H9 (cell line): Measurements from ENCODE around the gene ROBO2. TPM values are rescaled to one million over a fixed set of nuclear protein-coding genes. Genes with fewer than 3 reads are reported as not detected.

Experiments used
- DNase-seq: peaks from one replicate; pipeline ENCODE4 v3.0.0-alpha.2; 2017
- H2AFZ ChIP-seq: one replicate; pipeline ENCODE4 v1.6.1; 2013; ENCODE audit warnings: mild to moderate bottlenecking, low read length, control low read depth, moderate library complexity
- H2AK5ac ChIP-seq: 2 replicates; pipeline ENCODE4 v1.6.1; 2013; ENCODE audit warnings: low read length, control low read depth, mixed read lengths; ENCODE audit not compliant: insufficient read length
- H2BK120ac ChIP-seq: one replicate; pipeline ENCODE4 v1.6.1; 2013; ENCODE audit warnings: low read depth, mild to moderate bottlenecking, low read length, control low read depth, inconsistent platforms; ENCODE audit not compliant: poor library complexity, severe bottlenecking
- H2BK12ac ChIP-seq: 2 replicates; pipeline ENCODE4 v1.6.1; 2013; ENCODE audit warnings: low read length, control low read depth, mixed read lengths, low read depth; ENCODE audit not compliant: insufficient read length
- H2BK15ac ChIP-seq: 2 replicates; pipeline ENCODE4 v1.6.1; 2013; ENCODE audit warnings: low read depth, low read length, control low read depth
- H2BK20ac ChIP-seq: one replicate; pipeline ENCODE4 v1.6.1; 2013; ENCODE audit warnings: low read depth, mild to moderate bottlenecking, low read length, control low read depth, inconsistent platforms; ENCODE audit not compliant: poor library complexity, severe bottlenecking
- H2BK5ac ChIP-seq: 2 replicates; pipeline ENCODE4 v1.6.1; 2013; ENCODE audit warnings: low read length, control low read depth, mixed read lengths; ENCODE audit not compliant: insufficient read length
- H3K14ac ChIP-seq: 2 replicates; pipeline ENCODE4 v1.6.1; 2013; ENCODE audit warnings: low read length, control low read depth; ENCODE audit not compliant: insufficient read depth
- H3K18ac ChIP-seq: 2 replicates; pipeline ENCODE4 v1.6.1; 2013; ENCODE audit warnings: low read depth, mild to moderate bottlenecking, mixed read lengths, low read length, control low read depth; ENCODE audit not compliant: insufficient read length
- H3K23ac ChIP-seq: 2 replicates; pipeline ENCODE4 v1.6.1; 2013; ENCODE audit warnings: low read length, control low read depth, mixed read lengths, low read depth; ENCODE audit not compliant: insufficient read length
- H3K23me2 ChIP-seq: 2 replicates; pipeline ENCODE4 v1.6.1; 2013; ENCODE audit warnings: low read depth, mild to moderate bottlenecking, mixed read lengths, low read length, control low read depth; ENCODE audit not compliant: insufficient read length, poor library complexity, severe bottlenecking
- H3K27ac ChIP-seq: 2 replicates; pipeline ENCODE4 v1.5.1; 2013; ENCODE audit warnings: low read length, control low read depth, mixed read lengths, low read depth; ENCODE audit not compliant: insufficient read length
- H3K27me3 ChIP-seq: 2 replicates; pipeline ENCODE4 v1.6.1; 2013; ENCODE audit warnings: low read length, control low read depth, inconsistent platforms; ENCODE audit not compliant: insufficient read depth
- H3K4ac ChIP-seq: 2 replicates; pipeline ENCODE4 v1.6.1; 2013; ENCODE audit warnings: low read depth, mild to moderate bottlenecking, control low read depth, inconsistent platforms, low read length, moderate library complexity
- H3K4me1 ChIP-seq: 2 replicates; pipeline ENCODE4 v1.6.1; 2013; ENCODE audit warnings: low read length, control low read depth, inconsistent platforms; ENCODE audit not compliant: insufficient read depth
- H3K4me2 ChIP-seq: 2 replicates; pipeline ENCODE4 v1.6.1; 2013; ENCODE audit warnings: low read length, control low read depth, mixed read lengths; ENCODE audit not compliant: insufficient read length, insufficient read depth
- H3K56ac ChIP-seq: 2 replicates; pipeline ENCODE4 v1.6.1; 2013; ENCODE audit warnings: low read depth, mild to moderate bottlenecking, mixed read lengths, low read length, control low read depth; ENCODE audit not compliant: insufficient read length
- H3K79me1 ChIP-seq: 2 replicates; pipeline ENCODE4 v1.6.1; 2013; ENCODE audit warnings: low read depth, mild to moderate bottlenecking, moderate library complexity, low read length, control low read depth, inconsistent platforms; ENCODE audit not compliant: insufficient read depth, poor library complexity, severe bottlenecking
- H3K79me2 ChIP-seq: 2 replicates; pipeline ENCODE4 v1.6.1; 2013; ENCODE audit warnings: low read length, control low read depth, inconsistent platforms; ENCODE audit not compliant: insufficient read depth
- H3K9ac ChIP-seq: 2 replicates; pipeline ENCODE4 v1.6.1; 2013; ENCODE audit warnings: low read length, control low read depth, mixed read lengths; ENCODE audit not compliant: insufficient read length; ENCODE audit errors: extremely low read depth
- H3K9me3 ChIP-seq: one replicate; pipeline ENCODE4 v1.6.1; 2013; ENCODE audit warnings: low read depth, low read length, inconsistent platforms; ENCODE audit not compliant: control insufficient read depth
- H3T11ph ChIP-seq: one replicate; pipeline ENCODE4 v1.6.1; 2013; ENCODE audit warnings: mild to moderate bottlenecking, low read length, control low read depth, inconsistent platforms
- H4K20me1 ChIP-seq: one replicate; pipeline ENCODE4 v1.6.1; 2013; ENCODE audit not compliant: control insufficient read depth, insufficient read length, insufficient read depth
- H4K5ac ChIP-seq: 2 replicates; pipeline ENCODE4 v1.6.1; 2013; ENCODE audit warnings: low read depth, mild to moderate bottlenecking, mixed read lengths, low read length, control low read depth; ENCODE audit not compliant: insufficient read length
- H4K8ac ChIP-seq: replicated peaks from 2 replicates; pipeline ENCODE4 v1.6.1; 2013; ENCODE audit warnings: low read length, control low read depth, mixed read lengths, low read depth; ENCODE audit not compliant: insufficient read length
- H4K91ac ChIP-seq: 2 replicates; pipeline ENCODE4 v1.6.1; 2013; ENCODE audit warnings: low read depth, mild to moderate bottlenecking, moderate library complexity, mixed read lengths, low read length, control low read depth; ENCODE audit not compliant: insufficient read length
- H3K27ac Mint-ChIP-seq, 3 experiments: 2 replicates in 2 of 3; 3 replicates in 1 of 3; pipeline ENCODE4 v1.8.0; 2020 to 2021; ENCODE audit warnings: mixed read lengths in 3 of 3, mild to moderate bottlenecking in 1 of 3, moderate library complexity in 1 of 3
- H3K27me3 Mint-ChIP-seq: 2 replicates; pipeline ENCODE4 v1.8.0; 2021; ENCODE audit warnings: low read depth, mild to moderate bottlenecking, moderate library complexity, mixed read lengths
- H3K36me3 Mint-ChIP-seq, 3 experiments: 2 replicates in 2 of 3; 3 replicates in 1 of 3; pipeline ENCODE4 v1.8.0; 2020 to 2021; ENCODE audit warnings: low read depth in 3 of 3, mixed read lengths in 3 of 3; ENCODE audit not compliant: insufficient read depth in 1 of 3
- H3K4me1 Mint-ChIP-seq, 2 experiments: 2 replicates each; pipeline ENCODE4 v1.8.0; 2020; ENCODE audit warnings: mixed read lengths in 2 of 2
- H3K4me3 Mint-ChIP-seq, 2 experiments: 2 replicates in 1 of 2; 3 replicates in 1 of 2; pipeline ENCODE4 v1.8.0; 2020 to 2021; ENCODE audit warnings: mild to moderate bottlenecking in 2 of 2, mixed read lengths in 2 of 2, moderate library complexity in 1 of 2
- H3K9me3 Mint-ChIP-seq, 2 experiments: 2 replicates in 1 of 2; 3 replicates in 1 of 2; pipeline ENCODE4 v1.8.0; 2020; ENCODE audit warnings: mild to moderate bottlenecking in 2 of 2, mixed read lengths in 2 of 2, moderate library complexity in 1 of 2
- CTCF ChIP-seq: fragments of 200-600 bp; sonication (generic); conservative IDR thresholded peaks from 3 replicates; pipeline ENCODE4 v1.8.0; 2021; ENCODE audit warnings: antibody characterized with exemption, mild to moderate bottlenecking
- WGBS: extraction: QIAGEN DNeasy Blood & Tissue Kit; methylation state at CpG from one replicate; pipeline ENCODE4 v1.1.7; 2013; ENCODE audit warnings: missing lambda C conversion rate, low lambda C conversion rate, mixed read lengths; ENCODE audit not compliant: insufficient read length; ENCODE audit errors: extremely low coverage; 5-methylcytosine and 5-hydroxymethylcytosine counted together
- total RNA-seq: library from RNA; stranded (reverse); gene quantifications from 2 replicates; pipeline ENCODE4 v1.2.1, GENCODE V29; 2021

The ROBO2 gene
- total RNA-seq, 1 experiment from 2014 or later: 2.3 TPM

DNA sequence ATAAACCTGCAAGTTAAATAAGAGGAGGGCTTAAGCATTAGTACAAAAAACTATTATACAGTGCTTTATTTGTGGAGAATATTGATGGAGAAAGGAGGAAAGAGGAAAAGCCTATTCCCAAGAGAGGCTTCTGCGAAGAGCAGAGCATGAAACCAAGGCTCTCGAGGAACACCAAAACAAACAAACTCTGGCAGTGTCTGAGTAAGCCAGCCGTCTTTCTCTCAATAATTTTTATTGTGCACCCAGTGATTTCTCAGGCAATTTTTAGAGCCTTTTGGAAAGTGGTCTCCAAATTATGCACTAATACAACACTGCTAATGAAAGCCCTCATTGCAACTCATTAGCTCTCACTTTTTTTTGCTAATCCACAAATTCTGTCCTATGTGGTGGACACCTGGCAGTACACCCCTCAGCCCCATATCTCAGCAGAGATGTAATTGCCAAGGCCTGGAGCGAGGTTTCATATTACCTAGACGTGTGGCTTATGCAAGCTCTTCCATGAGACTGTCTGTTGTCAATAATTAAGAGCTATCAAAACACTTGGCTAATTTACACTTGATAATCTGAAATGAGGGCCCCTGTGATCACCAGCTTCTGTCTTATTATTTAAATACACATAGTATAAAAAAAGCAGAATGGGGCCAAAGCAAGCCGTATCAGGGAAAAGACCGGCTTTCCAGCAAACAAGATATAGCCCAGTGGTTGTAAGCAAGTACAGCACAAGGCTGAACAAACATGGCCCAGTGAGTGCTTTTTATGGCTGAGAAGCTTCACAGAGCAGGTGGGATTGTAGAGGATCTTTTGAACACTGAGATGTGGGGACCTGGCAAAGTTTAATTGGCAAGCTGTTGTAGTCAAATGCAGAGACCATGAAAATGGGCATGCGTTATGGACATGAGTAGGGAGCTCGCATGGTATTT is 216.9 kb downstream of the ROBO2 start:
- H3K9ac ChIP-seq: no peak overlapping the region
- no peaks in the 10 kb centered on the region for H3K79me2 ChIP-seq
- H3K23me2 ChIP-seq: no peaks in the 10 kb centered on the region
- H3K9me3 Mint-ChIP-seq: no peaks in the 10 kb centered on the region; a peak in 1 of 5 replicates
- H2AK5ac ChIP-seq: no peak overlapping the region
- no peak overlapping the region for H2BK20ac ChIP-seq
- H3K4me1 Mint-ChIP-seq: peaks cover 2 to 9% of the 10 kb centered on the region in 2 experiments; a peak in 3 of 4 replicates
- H3K4me2 ChIP-seq: no peak overlapping the region
- no peaks in the 10 kb centered on the region for H4K20me1 ChIP-seq
- no peak overlapping the region for H3K4ac ChIP-seq
- H3T11ph ChIP-seq: no peak overlapping the region
- H3K4me3 Mint-ChIP-seq: no peak overlapping the region
- no peak overlapping the region for H3K23ac ChIP-seq
- no peaks in the 10 kb centered on the region for H3K36me3 Mint-ChIP-seq
- no peaks in the 10 kb centered on the region for H3K27me3 Mint-ChIP-seq
- no peak overlapping the region for H3K27ac Mint-ChIP-seq
- H3K27ac ChIP-seq: no peak overlapping the region
- H2BK15ac ChIP-seq: no peak overlapping the region
- TF ChIP-seq CTCF: no peak
- WGBS: no CpG with 5 or more reads among the region's 9 CpGs
- no peak overlapping the region for H2AFZ ChIP-seq
- no peak overlapping the region for H2BK5ac ChIP-seq
- H3K18ac ChIP-seq: no peak overlapping the region
- H3K56ac ChIP-seq: no peak overlapping the region
- H3K14ac ChIP-seq: no peak overlapping the region
- no peak for DNase-seq
- no peak overlapping the region for H4K5ac ChIP-seq
- H2BK12ac ChIP-seq: no peak overlapping the region
- H4K91ac ChIP-seq: no peak overlapping the region
- H3K27me3 ChIP-seq: no peaks in the 10 kb centered on the region
- H4K8ac ChIP-seq: no peak overlapping the region
- H3K4me1 ChIP-seq: no peaks in the 10 kb centered on the region
- H3K79me1 ChIP-seq: no peaks in the 10 kb centered on the region
- H2BK120ac ChIP-seq: no peak overlapping the region
- H3K9me3 ChIP-seq: no peaks in the 10 kb centered on the region
